Immature natural killer cell (primary cell): ENCODE results near the gene VWA3B. TPM values are rescaled to one million over a fixed set of nuclear protein-coding genes. Genes with fewer than 3 reads are reported as not detected.
"Not testable (repeated sequence)": the region's sequence is repeated elsewhere in the genome, so short reads cannot be mapped to it uniquely, and the experiment has no call there.

Experiments
- DNase-seq, 3 donors: peaks; one replicate each; pipeline ENCODE4 v3.0.0; 2022; ENCODE audit warnings: mixed read lengths in 1 of 3
- H3K27ac Mint-ChIP-seq, 6 donors: one replicate each; pipeline ENCODE4 v1.8.0; 2020; ENCODE audit warnings: mixed read lengths in 6 of 6, mild to moderate bottlenecking in 5 of 6, inconsistent platforms in 4 of 6, moderate library complexity in 3 of 6
- H3K27me3 Mint-ChIP-seq, 3 donors: one replicate each; pipeline ENCODE4 v1.8.0; 2020 to 2021; ENCODE audit warnings: low read depth in 3 of 3, mild to moderate bottlenecking in 3 of 3, mixed read lengths in 3 of 3, moderate library complexity in 3 of 3, inconsistent platforms in 1 of 3
- H3K36me3 Mint-ChIP-seq, 3 donors: one replicate each; pipeline ENCODE4 v1.8.0; 2020; ENCODE audit warnings: mixed read lengths in 3 of 3, inconsistent platforms in 2 of 3, mild to moderate bottlenecking in 2 of 3
- H3K4me1 Mint-ChIP-seq, 2 donors: one replicate each; pipeline ENCODE4 v1.8.0; 2020; ENCODE audit warnings: inconsistent platforms in 2 of 2, mild to moderate bottlenecking in 2 of 2, mixed read lengths in 2 of 2, moderate library complexity in 1 of 2
- H3K4me3 Mint-ChIP-seq, 5 donors: one replicate each; pipeline ENCODE4 v1.8.0; 2020; ENCODE audit warnings: mild to moderate bottlenecking in 5 of 5, mixed read lengths in 5 of 5, inconsistent platforms in 3 of 5, moderate library complexity in 3 of 5
- H3K9me3 Mint-ChIP-seq, 6 donors: one replicate each; pipeline ENCODE4 v1.8.0; 2020; ENCODE audit warnings: mild to moderate bottlenecking in 6 of 6, mixed read lengths in 6 of 6, inconsistent platforms in 4 of 6, moderate library complexity in 3 of 6
- polyA plus RNA-seq, 3 donors: library from polyadenylated mRNA; unstranded; fragments of 300-500 nt; fragmentation: Illumina TruSeq; gene quantifications; one replicate each; pipeline ENCODE4 v1.2.3, GENCODE V29; 2021

VWA3B gene
- polyA plus RNA-seq, 3 donors from 2014 or later: not detected

DNA sequence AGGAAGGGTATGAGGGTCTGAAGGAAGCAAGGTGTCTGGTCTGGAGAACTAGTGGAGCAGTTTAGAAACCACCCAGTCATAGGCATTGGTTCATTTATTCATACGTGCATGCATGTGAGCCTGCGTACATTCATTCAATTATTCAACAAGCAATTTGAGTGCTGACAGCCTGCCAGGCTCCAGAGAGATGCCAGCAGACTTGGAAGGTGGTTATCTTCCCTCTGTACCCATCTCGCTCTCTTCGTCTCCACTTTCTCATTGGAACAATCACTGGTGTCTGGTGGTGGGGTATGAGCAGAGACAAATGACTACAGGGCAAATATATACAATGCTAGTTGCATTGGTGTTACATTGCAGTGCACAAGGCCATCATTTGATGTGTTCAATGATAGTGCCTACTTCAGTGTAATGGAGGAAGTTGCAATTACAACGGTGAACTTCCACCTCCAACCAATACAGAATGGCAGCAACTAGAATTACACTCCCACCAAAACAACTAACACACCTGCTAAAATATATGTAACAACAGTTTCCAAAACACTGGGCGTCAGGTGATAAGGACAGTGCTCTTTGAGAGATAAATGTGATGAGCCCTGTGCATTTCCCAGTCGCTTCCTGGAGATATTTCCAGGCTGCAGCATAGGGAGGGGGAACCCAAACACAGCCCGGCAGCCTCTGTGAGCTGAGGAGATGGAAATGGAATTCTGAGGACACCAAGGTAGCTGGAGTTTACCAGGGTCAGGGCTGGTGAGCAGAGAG lies 226.7 kb downstream of the VWA3B start:
- peaks cover 5 to 19% (median 6%) of the 10 kb centered on the region in 3 donors for H3K27me3 Mint-ChIP-seq
- H3K27ac Mint-ChIP-seq: no peak overlapping the region
- peaks cover 0 to 5% (median 2%) of the 10 kb centered on the region in 6 donors for H3K9me3 Mint-ChIP-seq

DNA sequence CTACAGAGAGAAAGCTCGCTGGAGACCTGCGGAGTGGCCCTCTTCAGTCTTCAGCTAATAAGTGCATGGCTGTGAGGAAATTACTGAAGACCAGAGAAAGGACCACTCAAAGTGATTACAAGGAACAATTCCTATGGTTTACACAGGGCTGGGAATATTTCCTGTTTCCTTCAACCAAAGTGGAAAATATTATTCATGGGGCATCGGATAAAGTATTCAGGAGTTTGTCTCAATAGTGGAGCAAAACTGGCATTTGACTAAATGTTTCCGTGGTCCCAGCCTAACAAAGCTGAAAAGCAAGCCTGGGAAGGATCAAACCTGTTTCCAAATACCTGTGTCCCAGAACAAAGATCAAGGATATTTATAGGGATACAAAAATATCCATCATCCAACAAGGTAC lies 227.3 kb downstream of the VWA3B start:
- no peaks in the 10 kb centered on the region for H3K4me1 Mint-ChIP-seq
- no peaks in the 10 kb centered on the region for H3K36me3 Mint-ChIP-seq

More for the DNA sequence above, 226.7 kb downstream of the VWA3B start:
- no peak for DNase-seq
- Mint-ChIP-seq H3K36me3 (no peaks in the 10 kb centered on the region), H3K4me1 (no peaks in the 10 kb centered on the region), H3K4me3 (no peak overlapping the region)

DNA sequence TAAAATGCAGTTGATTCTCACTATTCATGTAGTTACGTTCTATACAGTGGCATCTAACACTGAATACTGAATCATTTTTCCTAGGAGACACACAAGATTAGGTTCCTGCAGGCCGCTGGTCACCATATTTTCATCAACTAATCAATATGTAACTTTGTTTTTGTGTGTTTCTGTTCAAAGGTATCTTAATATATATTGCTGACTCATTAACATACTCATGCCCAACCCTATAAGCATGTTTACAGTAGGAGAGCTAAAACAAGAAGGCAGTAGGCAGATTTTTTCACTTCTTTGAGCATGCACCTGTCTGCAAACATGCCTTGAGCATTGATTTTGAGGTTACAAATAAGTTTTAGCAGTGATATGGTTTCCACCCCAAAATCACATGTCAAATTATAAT lies 229.0 kb downstream of the VWA3B start:
- H3K4me3 Mint-ChIP-seq: no peak overlapping the region
- peaks cover 0 to 6% (median 6%) of the 10 kb centered on the region in 3 donors for H3K36me3 Mint-ChIP-seq
- peaks cover 7 to 17% (median 11%) of the 10 kb centered on the region in 3 donors for H3K27me3 Mint-ChIP-seq

More for the DNA sequence above, 227.3 kb downstream of the VWA3B start:
- peaks cover 0 to 11% (median 5%) of the 10 kb centered on the region in 6 donors for H3K9me3 Mint-ChIP-seq
- DNase-seq: no peak
- H3K27ac Mint-ChIP-seq: no peak overlapping the region
- no peak overlapping the region for H3K4me3 Mint-ChIP-seq
- H3K27me3 Mint-ChIP-seq: peaks cover 7 to 17% (median 9%) of the 10 kb centered on the region in 3 donors

DNA sequence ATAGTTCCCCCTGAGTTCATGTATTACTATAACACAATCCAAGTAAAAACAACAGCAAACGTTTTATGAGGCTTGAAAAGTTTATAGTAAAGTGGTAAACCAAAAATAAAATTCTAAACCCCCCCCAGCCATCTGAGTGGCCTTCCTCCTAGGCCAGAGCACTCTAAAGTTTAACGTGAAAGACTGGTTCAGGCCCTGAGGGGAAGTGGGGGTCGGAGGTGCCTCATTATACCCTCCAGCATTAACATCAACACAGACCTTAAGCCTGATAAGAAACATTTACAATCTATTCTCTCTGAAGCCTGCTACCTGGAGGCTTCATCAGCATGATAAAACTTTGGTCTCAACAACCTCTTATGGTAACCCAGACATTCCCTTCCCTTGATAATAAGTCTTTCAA lies 230.2 kb downstream of the VWA3B start:
- DNase-seq: no peak
- H3K9me3 Mint-ChIP-seq: peaks cover 11 to 36% (median 24%) of the 10 kb centered on the region in 6 donors
- H3K36me3 Mint-ChIP-seq: peaks cover 0 to 6% (median 6%) of the 10 kb centered on the region in 3 donors
- no peak overlapping the region for H3K27ac Mint-ChIP-seq
- H3K4me1 Mint-ChIP-seq: no peaks in the 10 kb centered on the region
- H3K27me3 Mint-ChIP-seq: peaks cover 7 to 17% (median 11%) of the 10 kb centered on the region in 3 donors
- H3K4me3 Mint-ChIP-seq: no peak overlapping the region

More for the DNA sequence above, 229.0 kb downstream of the VWA3B start:
- H3K27ac Mint-ChIP-seq: no peak overlapping the region
- H3K9me3 Mint-ChIP-seq: peaks cover 8 to 26% (median 18%) of the 10 kb centered on the region in 6 donors
- no peaks in the 10 kb centered on the region for H3K4me1 Mint-ChIP-seq
- no peak for DNase-seq

DNA sequence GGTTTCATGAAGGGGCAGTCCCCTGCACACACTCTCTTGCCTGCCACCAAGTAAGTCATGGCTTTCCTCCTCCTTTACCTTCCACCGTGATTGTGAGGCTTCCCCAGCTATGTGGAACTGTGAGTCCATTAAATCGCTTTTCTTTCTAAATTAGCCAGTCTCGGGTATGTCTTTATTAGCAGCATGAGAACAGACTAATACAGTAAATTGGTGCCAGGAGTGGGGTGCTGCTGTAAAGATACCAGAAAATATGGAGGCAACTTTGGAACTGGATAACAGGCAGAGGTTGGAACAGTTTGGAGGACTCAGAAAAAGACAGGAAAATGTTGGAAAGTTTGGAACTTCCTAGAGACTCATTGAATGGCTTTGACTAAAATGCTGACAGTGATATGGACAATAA lies 233.2 kb downstream of the VWA3B start:
- not testable (repeated sequence) for H3K27ac Mint-ChIP-seq, H3K4me3 Mint-ChIP-seq, H3K36me3 Mint-ChIP-seq, H3K4me1 Mint-ChIP-seq, DNase-seq
- peaks cover 7 to 16% (median 14%) of the 10 kb centered on the region in 3 donors for H3K27me3 Mint-ChIP-seq
- H3K9me3 Mint-ChIP-seq: peaks cover 12 to 37% (median 28%) of the 10 kb centered on the region in 6 donors

DNA sequence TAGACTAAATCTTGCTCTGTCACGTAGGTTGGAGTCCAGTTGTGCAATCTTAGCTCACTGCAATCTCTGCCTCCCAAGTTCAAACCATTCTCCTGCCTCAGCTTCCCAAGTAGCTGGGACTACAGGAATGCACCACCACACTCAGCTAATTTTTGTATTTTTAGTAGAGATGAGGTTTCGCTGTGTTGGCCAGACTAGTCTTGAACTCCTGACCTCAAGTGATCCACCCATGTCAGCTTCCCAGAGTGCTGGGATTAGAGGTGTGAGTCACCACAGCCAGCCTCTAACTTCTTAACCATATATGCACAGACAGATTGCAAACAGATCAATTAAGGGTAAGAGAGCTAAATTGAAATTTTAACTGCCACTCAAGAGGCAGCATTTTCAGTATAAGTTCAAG lies 237.2 kb downstream of the VWA3B start:
- Mint-ChIP-seq H3K4me1 (no peaks in the 10 kb centered on the region), H3K9me3 (peaks cover 12 to 35% (median 20%) of the 10 kb centered on the region in 6 donors), H3K4me3 (no peak overlapping the region), H3K36me3 (peaks cover 0 to 6% (median 6%) of the 10 kb centered on the region in 3 donors), H3K27me3 (peaks cover 4 to 7% (median 6%) of the 10 kb centered on the region in 3 donors), H3K27ac (no peak overlapping the region)
- no peak for DNase-seq

DNA sequence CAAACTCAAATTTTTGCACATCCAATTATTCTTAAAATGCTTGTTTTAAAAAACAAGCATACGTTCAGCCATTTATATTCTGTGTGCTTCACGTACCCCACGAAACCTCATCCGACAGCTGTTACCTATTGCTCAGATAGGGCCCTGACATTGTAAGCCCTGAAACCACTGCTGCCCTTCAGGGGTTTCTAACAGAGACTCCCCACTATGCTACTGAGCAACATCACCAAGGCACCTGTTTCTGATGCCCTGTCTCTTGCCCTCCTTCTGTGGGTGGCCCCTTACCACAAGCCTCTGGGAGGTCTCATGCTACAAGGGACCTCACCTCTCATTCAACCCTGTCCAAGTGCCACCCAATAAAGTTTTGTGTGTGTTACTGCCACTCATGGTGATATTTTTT lies 240.8 kb downstream of the VWA3B start:
- H3K36me3 Mint-ChIP-seq: no peaks in the 10 kb centered on the region
- H3K27me3 Mint-ChIP-seq: peaks cover 3 to 12% (median 3%) of the 10 kb centered on the region in 3 donors
- no peak overlapping the region for H3K27ac Mint-ChIP-seq
- H3K4me1 Mint-ChIP-seq: no peaks in the 10 kb centered on the region
- no peak overlapping the region for H3K4me3 Mint-ChIP-seq
- no peak for DNase-seq
- peaks cover 0 to 11% (median under 1%) of the 10 kb centered on the region in 6 donors for H3K9me3 Mint-ChIP-seq

DNA sequence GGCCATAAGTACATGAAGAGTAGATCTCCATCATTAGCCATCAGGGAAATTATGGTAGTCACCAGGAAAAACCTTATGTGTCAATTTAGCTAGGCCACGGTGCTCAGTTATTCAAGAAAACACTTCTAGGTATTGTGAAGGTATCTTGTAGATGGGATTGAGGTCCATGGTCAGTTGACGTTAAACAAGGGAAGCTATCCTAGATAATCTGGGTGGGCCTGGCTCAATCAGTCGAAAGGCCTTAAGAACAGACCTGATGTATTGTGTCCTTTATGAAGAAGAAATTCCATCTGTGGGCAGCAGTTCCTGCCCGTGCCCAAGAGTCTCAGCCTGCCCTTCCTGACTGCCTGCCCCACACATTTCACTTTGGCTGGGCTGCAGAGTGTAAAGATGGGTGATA lies 242.6 kb downstream of the VWA3B start:
- Mint-ChIP-seq H3K4me3 (no peak overlapping the region), H3K27me3 (peaks cover 0 to 8% (median 3%) of the 10 kb centered on the region in 3 donors), H3K4me1 (no peaks in the 10 kb centered on the region), H3K27ac (no peak overlapping the region), H3K36me3 (no peaks in the 10 kb centered on the region), H3K9me3 (peaks cover 0 to 3% (median 0%) of the 10 kb centered on the region in 6 donors)
- no peak for DNase-seq

DNA sequence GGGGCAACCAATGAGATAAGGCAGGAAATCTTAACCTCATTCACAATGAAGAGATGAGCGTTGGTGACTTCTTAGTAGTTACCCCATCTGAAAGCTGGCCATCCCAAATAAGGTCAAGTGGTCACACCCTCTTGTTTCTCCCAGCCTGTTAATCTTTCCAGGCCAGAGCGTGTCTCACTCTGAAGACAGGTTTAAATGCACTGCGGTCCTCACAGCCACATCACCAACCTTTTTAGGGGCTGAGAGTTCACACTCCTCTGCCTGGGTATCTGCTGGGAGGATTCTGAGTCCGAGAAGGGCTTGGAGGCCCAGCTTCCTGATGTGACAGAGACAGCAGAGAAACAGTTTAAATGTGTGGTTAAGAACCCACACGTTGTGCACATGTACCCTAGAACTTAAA lies 246.0 kb downstream of the VWA3B start:
- Mint-ChIP-seq H3K27me3 (peaks cover 2 to 15% (median 4%) of the 10 kb centered on the region in 3 donors), H3K36me3 (no peaks in the 10 kb centered on the region), H3K27ac (no peak overlapping the region), H3K9me3 (peaks cover 0 to 2% (median 0%) of the 10 kb centered on the region in 6 donors), H3K4me1 (no peaks in the 10 kb centered on the region), H3K4me3 (no peak overlapping the region)
- DNase-seq: no peak

DNA sequence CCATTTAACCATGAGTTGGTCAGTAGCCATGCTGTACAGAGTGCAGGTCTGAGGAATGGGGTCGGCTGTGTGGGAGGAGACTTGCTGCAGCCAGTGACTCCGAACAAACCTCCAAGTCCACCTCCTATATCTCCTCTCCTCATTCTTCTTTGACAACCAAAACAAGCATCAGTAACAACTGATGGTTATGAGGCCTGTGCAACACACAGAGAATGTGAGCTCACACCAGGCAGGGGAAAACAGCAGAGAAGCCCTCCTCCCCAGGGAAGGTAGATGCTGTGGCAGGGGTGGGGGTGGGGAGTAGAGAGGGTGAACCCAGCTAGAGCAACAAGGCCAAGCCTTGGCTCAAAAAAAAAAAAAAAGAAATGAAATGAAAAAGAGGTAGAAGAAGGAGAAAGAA lies 247.0 kb downstream of the VWA3B start:
- no peak for DNase-seq
- H3K27me3 Mint-ChIP-seq: peaks cover 2 to 15% (median 4%) of the 10 kb centered on the region in 3 donors
- H3K27ac Mint-ChIP-seq: no peak overlapping the region
- H3K36me3 Mint-ChIP-seq: no peaks in the 10 kb centered on the region
- no peaks in the 10 kb centered on the region for H3K9me3 Mint-ChIP-seq
- H3K4me3 Mint-ChIP-seq: no peak overlapping the region
- H3K4me1 Mint-ChIP-seq: no peaks in the 10 kb centered on the region

DNA sequence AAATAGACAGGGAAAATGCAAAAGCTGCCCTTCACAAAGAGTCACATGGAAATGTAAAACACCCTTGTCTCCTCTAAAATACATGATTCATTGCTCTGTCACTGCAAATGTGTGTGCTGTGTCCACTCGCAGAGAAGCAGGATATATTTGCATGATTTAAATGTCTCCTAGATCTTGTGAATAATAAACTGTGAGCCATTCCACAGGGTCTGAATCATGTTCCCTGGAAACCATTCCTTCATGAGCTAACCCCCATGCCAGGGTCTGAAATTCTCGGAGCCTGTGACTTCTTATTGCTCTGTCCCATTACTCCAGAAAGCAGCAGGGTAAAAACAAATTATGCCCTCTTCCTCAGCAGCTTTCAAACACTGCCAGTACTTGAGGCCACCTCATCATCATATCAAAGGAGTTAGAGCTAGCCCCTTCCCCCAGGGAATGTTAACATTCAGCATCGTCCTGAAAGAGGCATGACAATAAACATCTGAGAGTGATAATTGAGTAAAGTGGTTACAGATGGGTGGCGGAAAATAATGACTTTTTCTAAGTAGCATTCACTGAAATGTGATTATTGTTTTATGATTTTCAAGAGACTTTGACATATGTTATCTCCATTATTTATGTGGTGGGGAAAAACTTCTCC lies 247.6 kb downstream of the VWA3B start:
- Mint-ChIP-seq H3K27me3 (peaks cover 4 to 17% (median 4%) of the 10 kb centered on the region in 3 donors), H3K4me3 (no peak overlapping the region), H3K4me1 (no peaks in the 10 kb centered on the region), H3K27ac (no peak overlapping the region), H3K36me3 (no peaks in the 10 kb centered on the region), H3K9me3 (no peaks in the 10 kb centered on the region)
- DNase-seq: no peak

DNA sequence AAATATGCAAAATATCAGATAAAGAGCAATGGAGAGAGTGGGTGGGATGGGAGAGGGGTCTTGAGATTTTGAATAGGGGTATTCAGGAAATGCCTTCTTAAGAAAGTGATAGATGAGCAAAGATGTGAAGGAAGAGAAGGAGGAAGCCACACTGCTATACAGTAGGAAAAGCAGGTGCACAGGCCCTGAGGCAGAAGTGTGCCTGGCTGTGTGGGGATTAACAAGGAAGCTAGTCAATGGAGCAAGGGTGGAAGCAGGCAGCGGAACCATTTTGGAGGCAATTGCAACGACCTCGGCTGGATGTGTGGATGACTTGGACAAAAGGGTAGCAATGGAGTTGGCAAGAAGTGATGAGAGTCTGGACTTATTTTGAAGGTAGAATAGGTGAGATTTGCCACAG lies 248.3 kb downstream of the VWA3B start:
- Mint-ChIP-seq H3K36me3 (no peaks in the 10 kb centered on the region), H3K4me3 (no peak overlapping the region), H3K27ac (no peak overlapping the region), H3K9me3 (no peaks in the 10 kb centered on the region), H3K27me3 (peaks cover 4 to 16% (median 5%) of the 10 kb centered on the region in 3 donors), H3K4me1 (no peaks in the 10 kb centered on the region)
- DNase-seq: no peak

DNA sequence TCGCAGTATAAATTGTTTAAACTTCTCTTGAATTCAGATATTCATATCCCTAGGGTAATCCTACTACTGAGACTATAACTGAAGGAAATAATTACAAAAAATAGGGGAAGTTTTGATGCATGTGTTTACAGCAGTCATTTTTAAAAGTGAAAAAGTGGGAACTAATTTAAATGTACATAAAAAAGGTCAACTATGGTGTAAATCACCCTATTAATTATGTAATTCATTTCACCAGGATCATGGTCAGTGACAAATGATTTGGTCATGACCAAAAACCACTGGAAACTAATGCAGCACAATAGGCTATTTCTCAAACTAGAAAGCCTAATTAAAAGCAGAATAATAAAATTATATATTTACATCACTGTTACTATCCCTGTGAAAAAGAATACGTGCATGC lies 254.3 kb downstream of the VWA3B start:
- Mint-ChIP-seq H3K4me3 (no peak overlapping the region), H3K27ac (no peak overlapping the region), H3K4me1 (peaks cover 4 to 6% of the 10 kb centered on the region in 2 donors), H3K9me3 (peaks cover 0 to 2% (median 0%) of the 10 kb centered on the region in 6 donors), H3K27me3 (peaks cover 7 to 23% (median 11%) of the 10 kb centered on the region in 3 donors), H3K36me3 (peaks cover 0 to 4% (median 0%) of the 10 kb centered on the region in 3 donors)
- no peak for DNase-seq

DNA sequence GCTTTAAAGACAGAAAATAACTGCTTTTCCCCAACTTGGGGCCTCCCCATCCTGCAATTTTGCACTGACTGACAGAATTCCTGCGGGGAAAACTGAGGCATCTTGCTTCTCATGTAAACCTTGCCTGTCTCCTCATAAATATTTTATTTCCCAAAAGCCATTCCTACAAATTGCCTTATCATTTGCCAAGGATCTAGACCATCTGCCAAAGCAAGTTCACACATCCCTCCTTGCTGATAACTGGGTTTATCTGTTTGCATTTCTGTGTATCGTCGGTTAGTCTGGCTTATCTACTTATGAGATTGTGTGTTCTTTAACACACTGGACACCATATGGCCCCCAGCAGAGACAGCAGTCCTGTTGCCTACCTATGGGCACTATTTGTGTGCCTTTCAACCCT lies 256.3 kb downstream of the VWA3B start:
- Mint-ChIP-seq H3K4me1 (peaks cover 7 to 11% of the 10 kb centered on the region in 2 donors), H3K4me3 (no peak overlapping the region), H3K36me3 (peaks cover 0 to 4% (median 0%) of the 10 kb centered on the region in 3 donors), H3K27me3 (peaks cover 12 to 24% (median 16%) of the 10 kb centered on the region in 3 donors), H3K27ac (no peak overlapping the region), H3K9me3 (peaks cover 0 to 2% (median 0%) of the 10 kb centered on the region in 6 donors)
- DNase-seq: no peak
